ENCODE results near the gene TMEM123.

Gene TMEM123

GRCh38 chr11:102458548-102458947 is 6.0 kb upstream of the TMEM123 start:
- no peak overlapping the region for H4K91ac ChIP-seq (ENCODE audit: low read depth, low read length, poor library complexity)
- H2AK5ac ChIP-seq (ENCODE audit: low read depth, low read length), result no peak overlapping the region
- no peak overlapping the region for H3K4me3 ChIP-seq (ENCODE audit: low read length in 2 of 2)
- peaks cover 0 to 12% (median 0%) of the 10 kb centered on the region in 3 experiments for H3K27me3 ChIP-seq (ENCODE audit: control insufficient read depth in 3 of 3, insufficient read depth in 3 of 3, low read depth in 1 of 3, low read length in 3 of 3)
- no peaks in the 10 kb centered on the region for H3K79me1 ChIP-seq (ENCODE audit: low read depth, low read length)
- H2BK12ac ChIP-seq (ENCODE audit: low read length), result no peak overlapping the region
- no CpG with 5 or more reads among the region's 3 CpGs for whole genome bisulfite sequencing, 2 donors (ENCODE audit: extremely low coverage in 2 of 2, insufficient read length in 2 of 2, insufficient replicate concordance in 1 of 2)
- no peak overlapping the region for H4K8ac ChIP-seq (ENCODE audit: low read depth, low read length)
- H3K4me2 ChIP-seq (ENCODE audit: insufficient read depth, low read length, poor library complexity, severe bottlenecking), result no peak overlapping the region
- no peak overlapping the region for H2BK120ac ChIP-seq (ENCODE audit: low read depth, low read length)
- no peak overlapping the region for H3K14ac ChIP-seq (ENCODE audit: low read length)
- H3K23ac ChIP-seq (ENCODE audit: low read depth, low read length, poor library complexity), result no peak overlapping the region
- no peak overlapping the region for H3K4ac ChIP-seq (ENCODE audit: low read length)
- no peak overlapping the region for H2AFZ ChIP-seq (ENCODE audit: low read length)
- H3K36me3 ChIP-seq (replicated peaks in 1 of 2; ENCODE audit: control insufficient read depth in 2 of 2, insufficient read depth in 2 of 2, low read length in 2 of 2), result no peaks in the 10 kb centered on the region
- no peak overlapping the region for H3K18ac ChIP-seq (ENCODE audit: low read length)
- H3K27ac ChIP-seq (replicated peaks; ENCODE audit: low read length), result no peak overlapping the region
- peaks cover 0 to 7% of the 10 kb centered on the region in 2 donors for H3K4me1 ChIP-seq (ENCODE audit: control insufficient read depth in 2 of 2, insufficient read depth in 1 of 2, low read depth in 1 of 2, low read length in 2 of 2)
- DNase-seq (ENCODE audit: low spot score), result no peak
- no peak overlapping the region for H2BK5ac ChIP-seq (ENCODE audit: low read length)
- H2BK15ac ChIP-seq (ENCODE audit: low read length), result no peak overlapping the region
- H3K9me3 ChIP-seq (replicated peaks in 1 of 2; ENCODE audit: control insufficient read depth in 2 of 2, insufficient read depth in 1 of 2, low read depth in 1 of 2, low read length in 2 of 2), result no peaks in the 10 kb centered on the region
- no peak overlapping the region for H3K9ac ChIP-seq (ENCODE audit: low read depth, low read length, poor library complexity)

- DNase-seq (ENCODE audit: low spot score), result no peak
- H3K9ac ChIP-seq (ENCODE audit: low read depth, low read length, poor library complexity), result no peak overlapping the region
- H3K18ac ChIP-seq (ENCODE audit: low read length), result no peak overlapping the region
- no peaks in the 10 kb centered on the region for H3K9me3 ChIP-seq (replicated peaks in 1 of 2; ENCODE audit: control insufficient read depth in 2 of 2, insufficient read depth in 1 of 2, low read depth in 1 of 2, low read length in 2 of 2)
- H2AFZ ChIP-seq (ENCODE audit: low read length), result no peak overlapping the region
- H3K4me2 ChIP-seq (ENCODE audit: insufficient read depth, low read length, poor library complexity, severe bottlenecking), result no peak overlapping the region
- no peak overlapping the region for H2BK5ac ChIP-seq (ENCODE audit: low read length)
- peaks cover 0 to 12% (median 0%) of the 10 kb centered on the region in 3 experiments for H3K27me3 ChIP-seq (ENCODE audit: control insufficient read depth in 3 of 3, insufficient read depth in 3 of 3, low read depth in 1 of 3, low read length in 3 of 3)
- no peak overlapping the region for H2BK15ac ChIP-seq (ENCODE audit: low read length)
- H4K8ac ChIP-seq (ENCODE audit: low read depth, low read length), result no peak overlapping the region
- H2BK12ac ChIP-seq (ENCODE audit: low read length), result no peak overlapping the region
- H3K23ac ChIP-seq (ENCODE audit: low read depth, low read length, poor library complexity), result no peak overlapping the region
- no peak overlapping the region for H3K27ac ChIP-seq (replicated peaks; ENCODE audit: low read length)
- H3K4me3 ChIP-seq (ENCODE audit: low read length in 2 of 2), result no peak overlapping the region
- no peak overlapping the region for H2BK120ac ChIP-seq (ENCODE audit: low read depth, low read length)
- H2AK5ac ChIP-seq (ENCODE audit: low read depth, low read length), result no peak overlapping the region
- no peaks in the 10 kb centered on the region for H3K36me3 ChIP-seq (replicated peaks in 1 of 2; ENCODE audit: control insufficient read depth in 2 of 2, insufficient read depth in 2 of 2, low read length in 2 of 2)
- H3K4ac ChIP-seq (ENCODE audit: low read length), result no peak overlapping the region
- peaks cover 0 to 10% of the 10 kb centered on the region in 2 donors for H3K4me1 ChIP-seq (ENCODE audit: control insufficient read depth in 2 of 2, insufficient read depth in 1 of 2, low read depth in 1 of 2, low read length in 2 of 2)
- no peak overlapping the region for H3K14ac ChIP-seq (ENCODE audit: low read length)
- H4K91ac ChIP-seq (ENCODE audit: low read depth, low read length, poor library complexity), result no peak overlapping the region
- no peaks in the 10 kb centered on the region for H3K79me1 ChIP-seq (ENCODE audit: low read depth, low read length)
Observed at GRCh38 chr11:102457865-102458264, 5.3 kb upstream of the TMEM123 start.

- H3K4me2 ChIP-seq (ENCODE audit: insufficient read depth, low read length, poor library complexity, severe bottlenecking), result no peak overlapping the region
- no peak overlapping the region for H2BK15ac ChIP-seq (ENCODE audit: low read length)
- no peak for DNase-seq (ENCODE audit: low spot score)
- H2BK120ac ChIP-seq (ENCODE audit: low read depth, low read length), result no peak overlapping the region
- H2BK5ac ChIP-seq (ENCODE audit: low read length), result no peak overlapping the region
- no CpG with 5 or more reads among the region's 3 CpGs for WGBS, 2 donors (ENCODE audit: extremely low coverage in 2 of 2, insufficient read length in 2 of 2, insufficient replicate concordance in 1 of 2)
- H3K23ac ChIP-seq (ENCODE audit: low read depth, low read length, poor library complexity), result no peak overlapping the region
- H3K9me3 ChIP-seq (replicated peaks in 1 of 2; ENCODE audit: control insufficient read depth in 2 of 2, insufficient read depth in 1 of 2, low read depth in 1 of 2, low read length in 2 of 2), result no peaks in the 10 kb centered on the region
- H2AFZ ChIP-seq (ENCODE audit: low read length), result no peak overlapping the region
- no peak overlapping the region for H3K4me3 ChIP-seq (ENCODE audit: low read length in 2 of 2)
- H2BK12ac ChIP-seq (ENCODE audit: low read length), result no peak overlapping the region
- H3K27me3 ChIP-seq (ENCODE audit: control insufficient read depth in 3 of 3, insufficient read depth in 3 of 3, low read depth in 1 of 3, low read length in 3 of 3), result peaks cover 0 to 12% (median 0%) of the 10 kb centered on the region in 3 experiments
- peaks cover 4% of the 10 kb centered on the region for H3K79me1 ChIP-seq (ENCODE audit: low read depth, low read length)
- no peak overlapping the region for H3K14ac ChIP-seq (ENCODE audit: low read length)
- H3K4ac ChIP-seq (ENCODE audit: low read length), result no peak overlapping the region
- no peak overlapping the region for H4K91ac ChIP-seq (ENCODE audit: low read depth, low read length, poor library complexity)
- no peaks in the 10 kb centered on the region for H3K36me3 ChIP-seq (replicated peaks in 1 of 2; ENCODE audit: control insufficient read depth in 2 of 2, insufficient read depth in 2 of 2, low read length in 2 of 2)
- H3K9ac ChIP-seq (ENCODE audit: low read depth, low read length, poor library complexity), result no peak overlapping the region
- H3K4me1 ChIP-seq (ENCODE audit: control insufficient read depth in 2 of 2, insufficient read depth in 1 of 2, low read depth in 1 of 2, low read length in 2 of 2), result peaks cover 0 to 10% of the 10 kb centered on the region in 2 donors
- no peak overlapping the region for H4K8ac ChIP-seq (ENCODE audit: low read depth, low read length)
- H3K18ac ChIP-seq (ENCODE audit: low read length), result no peak overlapping the region
- no peak overlapping the region for H3K27ac ChIP-seq (replicated peaks; ENCODE audit: low read length)
- no peak overlapping the region for H2AK5ac ChIP-seq (ENCODE audit: low read depth, low read length)
Observed at GRCh38 chr11:102457056-102457677, 4.6 kb upstream of the TMEM123 start.

- H3K27me3 ChIP-seq (ENCODE audit: control insufficient read depth in 3 of 3, insufficient read depth in 3 of 3, low read depth in 1 of 3, low read length in 3 of 3), result peaks cover 0 to 12% (median 0%) of the 10 kb centered on the region in 3 experiments
- H3K4me3 ChIP-seq (ENCODE audit: low read length in 2 of 2), result no peak overlapping the region
- no peak overlapping the region for H3K27ac ChIP-seq (replicated peaks; ENCODE audit: low read length)
- no peak overlapping the region for H2BK15ac ChIP-seq (ENCODE audit: low read length)
- no peaks in the 10 kb centered on the region for H3K9me3 ChIP-seq (replicated peaks in 1 of 2; ENCODE audit: control insufficient read depth in 2 of 2, insufficient read depth in 1 of 2, low read depth in 1 of 2, low read length in 2 of 2)
- no peaks in the 10 kb centered on the region for H3K36me3 ChIP-seq (replicated peaks in 1 of 2; ENCODE audit: control insufficient read depth in 2 of 2, insufficient read depth in 2 of 2, low read length in 2 of 2)
- H3K4me2 ChIP-seq (ENCODE audit: insufficient read depth, low read length, poor library complexity, severe bottlenecking), result no peak overlapping the region
- no peak overlapping the region for H3K4ac ChIP-seq (ENCODE audit: low read length)
- H3K4me1 ChIP-seq (ENCODE audit: control insufficient read depth in 2 of 2, insufficient read depth in 1 of 2, low read depth in 1 of 2, low read length in 2 of 2), result peaks cover 0 to 10% of the 10 kb centered on the region in 2 donors
- H3K14ac ChIP-seq (ENCODE audit: low read length), result no peak overlapping the region
- no peak overlapping the region for H2AK5ac ChIP-seq (ENCODE audit: low read depth, low read length)
- H2BK120ac ChIP-seq (ENCODE audit: low read depth, low read length), result no peak overlapping the region
- DNase-seq (ENCODE audit: low spot score), result no peak
- no CpG with 5 or more reads among the region's 2 CpGs for WGBS, 2 donors (ENCODE audit: extremely low coverage in 2 of 2, insufficient read length in 2 of 2, insufficient replicate concordance in 1 of 2)
- no peak overlapping the region for H2BK12ac ChIP-seq (ENCODE audit: low read length)
- H4K8ac ChIP-seq (ENCODE audit: low read depth, low read length), result no peak overlapping the region
- no peak overlapping the region for H3K9ac ChIP-seq (ENCODE audit: low read depth, low read length, poor library complexity)
- no peak overlapping the region for H4K91ac ChIP-seq (ENCODE audit: low read depth, low read length, poor library complexity)
- no peak overlapping the region for H2AFZ ChIP-seq (ENCODE audit: low read length)
- H3K79me1 ChIP-seq (ENCODE audit: low read depth, low read length), result peaks cover 7% of the 10 kb centered on the region
- H3K23ac ChIP-seq (ENCODE audit: low read depth, low read length, poor library complexity), result no peak overlapping the region
- no peak overlapping the region for H2BK5ac ChIP-seq (ENCODE audit: low read length)
- H3K18ac ChIP-seq (ENCODE audit: low read length), result no peak overlapping the region
Observed at GRCh38 chr11:102456381-102456780, 3.8 kb upstream of the TMEM123 start.
